Measurements from ENCODE around the gene RHD.
"Not testable (repeated sequence)": the region's sequence is repeated elsewhere in the genome, so short reads cannot be mapped to it uniquely, and the experiment has no call there.

RHD gene

GRCh38 chr1:25343872-25344271 lies 71.6 kb downstream of the RHD start:
- Mint-ChIP-seq H3K36me3 (peaks cover 6% of the 10 kb centered on the region), H3K27ac (no peak overlapping the region), H3K27me3 (no peaks in the 10 kb centered on the region), H3K4me1 (ENCODE audit: low read depth) (peaks cover 46% of the 10 kb centered on the region), H3K9me3 (ENCODE audit: low read depth) (no peaks in the 10 kb centered on the region), H3K4me3 (no peak overlapping the region)

- no peaks in the 10 kb centered on the region for H3K9me3 Mint-ChIP-seq (ENCODE audit: low read depth)
- no peaks in the 10 kb centered on the region for H3K27me3 Mint-ChIP-seq
- H3K27ac Mint-ChIP-seq: no peak overlapping the region
Measured at GRCh38 chr1:25347556-25347955, 75.2 kb downstream of the RHD start.

GRCh38 chr1:25349606-25350005 lies 77.3 kb downstream of the RHD start:
- H3K36me3 Mint-ChIP-seq: peaks cover 3% of the 10 kb centered on the region
- no peaks in the 10 kb centered on the region for H3K27me3 Mint-ChIP-seq
- no peak overlapping the region for H3K27ac Mint-ChIP-seq
- H3K4me1 Mint-ChIP-seq (ENCODE audit: low read depth): peaks cover 9% of the 10 kb centered on the region
- no peak overlapping the region for H3K4me3 Mint-ChIP-seq
- H3K9me3 Mint-ChIP-seq (ENCODE audit: low read depth): no peaks in the 10 kb centered on the region

More at GRCh38 chr1:25347556-25347955, 75.2 kb downstream of the RHD start:
- Mint-ChIP-seq H3K4me1 (ENCODE audit: low read depth) (peaks cover 20% of the 10 kb centered on the region), H3K36me3 (peaks cover 6% of the 10 kb centered on the region), H3K4me3 (no peak overlapping the region)

GRCh38 chr1:25355841-25356395 lies 83.6 kb downstream of the RHD start:
- peaks cover 7% of the 10 kb centered on the region for H3K36me3 Mint-ChIP-seq
- no peaks in the 10 kb centered on the region for H3K9me3 Mint-ChIP-seq (ENCODE audit: low read depth)
- H3K27ac Mint-ChIP-seq: peak overlapping the region; percentile 85
- H3K4me1 Mint-ChIP-seq (ENCODE audit: low read depth): peaks cover 33% of the 10 kb centered on the region
- H3K27me3 Mint-ChIP-seq: no peaks in the 10 kb centered on the region
- H3K4me3 Mint-ChIP-seq: peak overlapping the region; percentile 40

GRCh38 chr1:25356441-25356840 lies 84.1 kb downstream of the RHD start:
- Mint-ChIP-seq H3K4me3 (peak overlapping the region; percentile 40), H3K27me3 (no peaks in the 10 kb centered on the region), H3K27ac (peak overlapping the region; percentile 85), H3K9me3 (ENCODE audit: low read depth) (no peaks in the 10 kb centered on the region), H3K4me1 (ENCODE audit: low read depth) (peaks cover 35% of the 10 kb centered on the region), H3K36me3 (peaks cover 7% of the 10 kb centered on the region)

GRCh38 chr1:25356848-25357247 lies 84.5 kb downstream of the RHD start:
- Mint-ChIP-seq H3K4me3 (peak overlapping the region; percentile 42), H3K4me1 (ENCODE audit: low read depth) (peaks cover 35% of the 10 kb centered on the region)

GRCh38 chr1:25360596-25361581 lies 88.6 kb downstream of the RHD start:
- no peaks in the 10 kb centered on the region for H3K27me3 Mint-ChIP-seq
- no peaks in the 10 kb centered on the region for H3K9me3 Mint-ChIP-seq (ENCODE audit: low read depth)
- H3K27ac Mint-ChIP-seq: peak overlapping the region; percentile 91
- H3K4me1 Mint-ChIP-seq (ENCODE audit: low read depth): peaks cover 30% of the 10 kb centered on the region
- no peak overlapping the region for H3K4me3 Mint-ChIP-seq
- H3K36me3 Mint-ChIP-seq: peaks cover 4% of the 10 kb centered on the region

More at GRCh38 chr1:25356848-25357247, 84.5 kb downstream of the RHD start:
- peaks cover 7% of the 10 kb centered on the region for H3K36me3 Mint-ChIP-seq
- H3K9me3 Mint-ChIP-seq (ENCODE audit: low read depth): no peaks in the 10 kb centered on the region
- peak overlapping the region; percentile 85 for H3K27ac Mint-ChIP-seq
- no peaks in the 10 kb centered on the region for H3K27me3 Mint-ChIP-seq

- Mint-ChIP-seq H3K36me3 (peaks cover 3% of the 10 kb centered on the region), H3K4me1 (ENCODE audit: low read depth) (peaks cover 20% of the 10 kb centered on the region), H3K4me3 (no peak overlapping the region), H3K27me3 (no peaks in the 10 kb centered on the region), H3K9me3 (ENCODE audit: low read depth) (no peaks in the 10 kb centered on the region), H3K27ac (peak overlapping the region; percentile 91)
Measured at GRCh38 chr1:25361901-25362300, 89.6 kb downstream of the RHD start.

- peaks cover 13% of the 10 kb centered on the region for H3K4me1 Mint-ChIP-seq (ENCODE audit: low read depth)
- not testable (repeated sequence) for H3K4me3 Mint-ChIP-seq; H3K36me3 Mint-ChIP-seq; H3K27me3 Mint-ChIP-seq; H3K27ac Mint-ChIP-seq; H3K9me3 Mint-ChIP-seq (ENCODE audit: low read depth)
Measured at GRCh38 chr1:25362634-25363559, 90.6 kb downstream of the RHD start.

- Mint-ChIP-seq H3K4me3 (no peak overlapping the region), H3K36me3 (no peaks in the 10 kb centered on the region), H3K27ac (no peak overlapping the region), H3K27me3 (no peaks in the 10 kb centered on the region), H3K4me1 (ENCODE audit: low read depth) (no peaks in the 10 kb centered on the region), H3K9me3 (ENCODE audit: low read depth) (no peaks in the 10 kb centered on the region)
Measured at GRCh38 chr1:25369241-25369640, 96.9 kb downstream of the RHD start.

- H3K9me3 Mint-ChIP-seq (ENCODE audit: low read depth); H3K27ac Mint-ChIP-seq; H3K4me1 Mint-ChIP-seq (ENCODE audit: low read depth); H3K36me3 Mint-ChIP-seq; H3K27me3 Mint-ChIP-seq; H3K4me3 Mint-ChIP-seq: not testable (repeated sequence)
Measured at GRCh38 chr1:25369691-25370271, 97.5 kb downstream of the RHD start.

- not testable (repeated sequence) for H3K27ac Mint-ChIP-seq; H3K36me3 Mint-ChIP-seq; H3K27me3 Mint-ChIP-seq; H3K9me3 Mint-ChIP-seq (ENCODE audit: low read depth); H3K4me3 Mint-ChIP-seq; H3K4me1 Mint-ChIP-seq (ENCODE audit: low read depth)
Measured at GRCh38 chr1:25371757-25372156, 99.4 kb downstream of the RHD start.

GRCh38 chr1:25378367-25378766 lies 106.1 kb downstream of the RHD start:
- H3K4me3 Mint-ChIP-seq: not testable (repeated sequence)

More at GRCh38 chr1:25378367-25378766, 106.1 kb downstream of the RHD start:
- H3K36me3 Mint-ChIP-seq; H3K27ac Mint-ChIP-seq; H3K27me3 Mint-ChIP-seq; H3K4me1 Mint-ChIP-seq (ENCODE audit: low read depth); H3K9me3 Mint-ChIP-seq (ENCODE audit: low read depth): not testable (repeated sequence)

Data from activated naive CD8-positive, alpha-beta T cell (primary cell).